HG03103 (cell line): ENCODE results near the gene CYP27C1.
A peak's percentile ranks its signal among the peaks of the same experiment; 100 is the strongest.
"Not testable (repeated sequence)": the region's sequence is repeated elsewhere in the genome, so short reads cannot be mapped to it uniquely, and the experiment has no call there.

ENCODE experiments used
- ATAC-seq: cut with Tn5 transposase; IDR thresholded peaks from one replicate; pipeline ENCODE4 v1.9.1; 2021; ENCODE audit warnings: low read depth; ENCODE audit not compliant: unreplicated experiment

Gene CYP27C1

GRCh38 chr2:127220102-127220767, at the start of gene CYP27C1:
TSS of gene CYP27C1 (minus strand) at chr2:127220299. CDS start at chr2:127220270, 29 bp downstream.
- no peak for ATAC-seq

GRCh38 chr2:127261804-127262406, 41.8 kb upstream of the CYP27C1 start:
- no peak for ATAC-seq

GRCh38 chr2:127259355-127259754, 39.3 kb upstream of the CYP27C1 start:
- no peak for ATAC-seq

GRCh38 chr2:127256866-127257265, 36.8 kb upstream of the CYP27C1 start:
- no peak for ATAC-seq

- ATAC-seq: no peak
Observed at GRCh38 chr2:127256381-127256780, 36.3 kb upstream of the CYP27C1 start.

GRCh38 chr2:127255721-127256120, 35.6 kb upstream of the CYP27C1 start:
- ATAC-seq: no peak

GRCh38 chr2:127255146-127255545, 35.0 kb upstream of the CYP27C1 start:
- no peak for ATAC-seq

- ATAC-seq: no peak
Observed at GRCh38 chr2:127254386-127254981, 34.4 kb upstream of the CYP27C1 start.

GRCh38 chr2:127241184-127241583, 21.1 kb upstream of the CYP27C1 start:
- not testable (repeated sequence) for ATAC-seq

GRCh38 chr2:127239395-127239794, 19.3 kb upstream of the CYP27C1 start:
- no peak for ATAC-seq

GRCh38 chr2:127237768-127238167, 17.7 kb upstream of the CYP27C1 start:
- not testable (repeated sequence) for ATAC-seq

- ATAC-seq: no peak
Observed at GRCh38 chr2:127235082-127235702, 15.1 kb upstream of the CYP27C1 start.

- ATAC-seq: no peak
Observed at GRCh38 chr2:127233710-127234109, 13.6 kb upstream of the CYP27C1 start.

GRCh38 chr2:127231130-127231865, 11.2 kb upstream of the CYP27C1 start:
- no peak for ATAC-seq

- ATAC-seq: no peak
Observed at GRCh38 chr2:127229555-127229954, 9.5 kb upstream of the CYP27C1 start.

- no peak for ATAC-seq
Observed at GRCh38 chr2:127228102-127228501, 8.0 kb upstream of the CYP27C1 start.

- ATAC-seq: not testable (repeated sequence)
Observed at GRCh38 chr2:127227264-127227660, 7.2 kb upstream of the CYP27C1 start.

- peak; percentile 91 for ATAC-seq
Observed at GRCh38 chr2:127226520-127227263, 6.6 kb upstream of the CYP27C1 start.

- ATAC-seq: no peak
Observed at GRCh38 chr2:127226132-127226519, 6.0 kb upstream of the CYP27C1 start.
